ENCODE data around the gene PICALM. TPM values are rescaled to one million over a fixed set of nuclear protein-coding genes. Genes with fewer than 3 reads are reported as not detected.

PICALM gene, protein sequence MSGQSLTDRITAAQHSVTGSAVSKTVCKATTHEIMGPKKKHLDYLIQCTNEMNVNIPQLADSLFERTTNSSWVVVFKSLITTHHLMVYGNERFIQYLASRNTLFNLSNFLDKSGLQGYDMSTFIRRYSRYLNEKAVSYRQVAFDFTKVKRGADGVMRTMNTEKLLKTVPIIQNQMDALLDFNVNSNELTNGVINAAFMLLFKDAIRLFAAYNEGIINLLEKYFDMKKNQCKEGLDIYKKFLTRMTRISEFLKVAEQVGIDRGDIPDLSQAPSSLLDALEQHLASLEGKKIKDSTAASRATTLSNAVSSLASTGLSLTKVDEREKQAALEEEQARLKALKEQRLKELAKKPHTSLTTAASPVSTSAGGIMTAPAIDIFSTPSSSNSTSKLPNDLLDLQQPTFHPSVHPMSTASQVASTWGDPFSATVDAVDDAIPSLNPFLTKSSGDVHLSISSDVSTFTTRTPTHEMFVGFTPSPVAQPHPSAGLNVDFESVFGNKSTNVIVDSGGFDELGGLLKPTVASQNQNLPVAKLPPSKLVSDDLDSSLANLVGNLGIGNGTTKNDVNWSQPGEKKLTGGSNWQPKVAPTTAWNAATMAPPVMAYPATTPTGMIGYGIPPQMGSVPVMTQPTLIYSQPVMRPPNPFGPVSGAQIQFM
- 100 to 1,000 TPM in 3 of 4 donors, 10 to 100 TPM in 1; 88.8 to 155 (median 116) TPM for polyA plus RNA-seq
- long read RNA-seq, donor 1, transcript PICALM-205 (3 exons, 738 nt) = minor isoform, 9 of 22 reads
- long read RNA-seq, donor 1, transcript PICALM-219 (20 exons, 3,474 nt) = major isoform, 12 of 22 reads
- long read RNA-seq, donor 1, partial matches to known transcripts = 0 of 22 reads
- long read RNA-seq, donor 1, other reads (novel, unspliced or antisense) = 0 of 22 reads
- long read RNA-seq, donor 2, partial matches to known transcripts = 0 of 5 reads
- long read RNA-seq, donor 2, other reads (novel, unspliced or antisense) = 0 of 5 reads
- long read RNA-seq, donor 3, transcript PICALM-205 (3 exons, 738 nt) = major isoform, 6 of 18 reads
- long read RNA-seq, donor 3, partial matches to known transcripts = 10 of 18 reads
- long read RNA-seq, donor 3, other reads (novel, unspliced or antisense) = 0 of 18 reads
- long read RNA-seq, donor 4, partial matches to known transcripts = 0 of 1 reads
- long read RNA-seq, donor 4, other reads (novel, unspliced or antisense) = 0 of 1 reads
- long read RNA-seq, donor 5, partial matches to known transcripts = 5 of 6 reads
- long read RNA-seq, donor 5, other reads (novel, unspliced or antisense) = 0 of 6 reads
- long read RNA-seq, donor 6, transcript PICALM-205 (3 exons, 738 nt) = major isoform, 9 of 20 reads
- long read RNA-seq, donor 6, transcript PICALM-219 (20 exons, 3,474 nt) = minor isoform, 5 of 20 reads
- long read RNA-seq, donor 6, partial matches to known transcripts = 5 of 20 reads
- long read RNA-seq, donor 6, other reads (novel, unspliced or antisense) = 0 of 20 reads
- long read RNA-seq, donor 7 = 0 reads
- long read RNA-seq, donor 8, partial matches to known transcripts = 0 of 2 reads
- long read RNA-seq, donor 8, other reads (novel, unspliced or antisense) = 0 of 2 reads
- long read RNA-seq, donor 9, partial matches to known transcripts = 0 of 4 reads
- long read RNA-seq, donor 9, other reads (novel, unspliced or antisense) = 0 of 4 reads
- long read RNA-seq, donor 10, transcript PICALM-205 (3 exons, 738 nt) = major isoform, 14 of 18 reads
- long read RNA-seq, donor 10, partial matches to known transcripts = 0 of 18 reads
- long read RNA-seq, donor 10, other reads (novel, unspliced or antisense) = 0 of 18 reads

DNA sequence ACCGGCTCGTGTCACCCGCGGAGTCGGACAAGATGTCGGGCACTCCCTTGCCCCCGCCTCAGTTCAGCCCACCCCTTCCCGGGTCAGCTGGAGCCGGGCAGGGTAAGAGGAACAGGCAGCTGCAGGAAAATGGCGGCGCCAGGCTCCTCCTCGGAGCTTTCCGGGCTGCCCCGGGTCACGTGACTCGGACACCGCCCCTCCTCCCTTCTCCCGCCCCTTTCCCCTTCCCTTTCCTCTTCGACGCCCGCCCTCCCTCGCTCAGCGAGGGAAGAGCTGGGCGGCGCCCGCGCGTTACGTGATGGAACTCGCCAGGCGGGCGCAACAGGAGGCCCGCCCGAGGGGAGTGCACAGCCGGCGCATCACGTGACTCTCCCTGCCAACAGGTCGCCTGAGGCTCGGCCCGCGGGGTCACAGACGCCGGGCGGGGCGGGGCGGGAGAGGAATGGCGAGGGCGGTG lies at the start of gene PICALM:
Gene PICALM (minus strand): TSS at position 134 of the 457 bp plus-strand sequence. CDS start 304 bp downstream, outside the sequence.
- peaks cover 0 to 20% (median 0%) of the 10 kb centered on the region in 3 donors for H3K4me1 ChIP-seq (ENCODE audit: control insufficient read depth in 3 of 3, insufficient read depth in 2 of 3, low read depth in 1 of 3, low read length in 2 of 3)
- H3K9me3 ChIP-seq (ENCODE audit: control insufficient read depth in 2 of 2, insufficient read depth in 1 of 2, low read depth in 1 of 2, low read length in 1 of 2) = no peaks in the 10 kb centered on the region
- FAIRE-seq = no peak
- H3K27me3 ChIP-seq (ENCODE audit: control insufficient read depth in 3 of 3, insufficient read depth in 3 of 3, low read length in 3 of 3) = no peaks in the 10 kb centered on the region
- WGBS, 3 donors = 0% methylated on average over 18 to 48 of the region's 48 CpGs
- no peaks in the 10 kb centered on the region for H3K36me3 ChIP-seq (ENCODE audit: control insufficient read depth in 3 of 3, insufficient read depth in 2 of 3, low read depth in 1 of 3, low read length in 3 of 3)
- H3K27ac ChIP-seq (ENCODE audit: low read depth in 1 of 3, low read length in 2 of 3) = peak within 1 kb of the TSS; percentile 86 to 99 (median 98)
- peak within 1 kb of the TSS; percentile 98 to 100 (median 98) for H3K4me3 ChIP-seq (ENCODE audit: low read depth in 1 of 3, low read length in 3 of 3)
- peak; percentile 99 to 100 for DNase-seq

DNA sequence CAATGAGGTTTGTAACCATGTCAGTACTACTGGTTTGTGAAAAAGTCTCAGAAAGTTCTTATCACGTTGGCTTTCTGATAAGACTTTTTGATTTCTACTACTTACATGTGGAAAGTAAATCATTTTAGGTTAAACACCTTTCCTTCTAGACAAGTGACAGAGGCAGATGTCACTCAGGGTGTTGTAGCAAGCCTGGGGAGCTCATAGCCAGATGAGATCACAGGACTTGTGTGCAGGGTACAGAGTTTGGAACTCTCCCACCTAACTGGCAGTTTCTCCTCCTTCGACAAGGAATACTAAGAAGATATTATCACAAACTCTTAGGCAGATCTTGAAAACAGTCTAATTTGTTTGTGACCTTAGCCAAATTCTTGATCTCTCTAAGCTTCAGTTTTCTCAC lies 49.4 kb upstream of the PICALM start:
- H3K36me3 ChIP-seq (ENCODE audit: control insufficient read depth in 3 of 3, insufficient read depth in 2 of 3, low read depth in 1 of 3, low read length in 3 of 3) = no peaks in the 10 kb centered on the region
- WGBS, 3 donors = 22 to 57% (median 46%) methylated on average over 2 of the region's 2 CpGs
- H3K27me3 ChIP-seq (ENCODE audit: control insufficient read depth in 3 of 3, insufficient read depth in 3 of 3, low read length in 3 of 3) = no peaks in the 10 kb centered on the region
- FAIRE-seq = no peak
- no peaks in the 10 kb centered on the region for H3K9me3 ChIP-seq (ENCODE audit: control insufficient read depth in 2 of 2, insufficient read depth in 1 of 2, low read depth in 1 of 2, low read length in 1 of 2)
- H3K27ac ChIP-seq (ENCODE audit: low read depth in 1 of 3, low read length in 2 of 3) = no peak overlapping the region
- H3K4me3 ChIP-seq (ENCODE audit: low read depth in 1 of 3, low read length in 3 of 3) = no peak overlapping the region
- H3K4me1 ChIP-seq (ENCODE audit: control insufficient read depth in 3 of 3, insufficient read depth in 2 of 3, low read depth in 1 of 3, low read length in 2 of 3) = peaks cover 3 to 12% (median 5%) of the 10 kb centered on the region in 3 donors
- peak in 1 of 2 donors; percentile 31 for DNase-seq

DNA sequence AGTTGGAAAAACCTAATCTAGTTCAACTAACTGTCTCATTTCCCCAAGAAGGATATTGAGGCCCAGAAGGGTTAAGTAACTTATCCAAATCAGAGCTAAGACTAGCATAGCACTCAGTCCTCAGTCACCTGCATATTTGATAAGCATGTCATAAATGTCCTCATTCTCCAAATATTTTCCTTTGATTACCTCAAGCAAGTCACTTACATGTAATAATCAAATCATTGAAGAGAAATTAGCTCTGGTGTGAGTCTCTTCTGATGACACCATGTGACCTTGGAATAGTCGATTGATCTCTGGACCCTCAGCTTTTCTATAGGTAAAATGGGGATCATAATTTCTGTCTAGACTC lies 48.8 kb upstream of the PICALM start:
- H3K27ac ChIP-seq (ENCODE audit: low read depth in 1 of 3, low read length in 2 of 3) = no peak overlapping the region
- no peaks in the 10 kb centered on the region for H3K36me3 ChIP-seq (ENCODE audit: control insufficient read depth in 3 of 3, insufficient read depth in 2 of 3, low read depth in 1 of 3, low read length in 3 of 3)
- peaks cover 3 to 12% (median 5%) of the 10 kb centered on the region in 3 donors for H3K4me1 ChIP-seq (ENCODE audit: control insufficient read depth in 3 of 3, insufficient read depth in 2 of 3, low read depth in 1 of 3, low read length in 2 of 3)
- WGBS, 3 donors = 24 to 69% (median 57%) methylated on average over 1 of the region's 1 CpG
- FAIRE-seq (no peak), DNase-seq (peak; percentile 38 to 46)
- H3K27me3 ChIP-seq (ENCODE audit: control insufficient read depth in 3 of 3, insufficient read depth in 3 of 3, low read length in 3 of 3) = no peaks in the 10 kb centered on the region
- H3K4me3 ChIP-seq (ENCODE audit: low read depth in 1 of 3, low read length in 3 of 3) = no peak overlapping the region
- H3K9me3 ChIP-seq (ENCODE audit: control insufficient read depth in 2 of 2, insufficient read depth in 1 of 2, low read depth in 1 of 2, low read length in 1 of 2) = no peaks in the 10 kb centered on the region

DNA sequence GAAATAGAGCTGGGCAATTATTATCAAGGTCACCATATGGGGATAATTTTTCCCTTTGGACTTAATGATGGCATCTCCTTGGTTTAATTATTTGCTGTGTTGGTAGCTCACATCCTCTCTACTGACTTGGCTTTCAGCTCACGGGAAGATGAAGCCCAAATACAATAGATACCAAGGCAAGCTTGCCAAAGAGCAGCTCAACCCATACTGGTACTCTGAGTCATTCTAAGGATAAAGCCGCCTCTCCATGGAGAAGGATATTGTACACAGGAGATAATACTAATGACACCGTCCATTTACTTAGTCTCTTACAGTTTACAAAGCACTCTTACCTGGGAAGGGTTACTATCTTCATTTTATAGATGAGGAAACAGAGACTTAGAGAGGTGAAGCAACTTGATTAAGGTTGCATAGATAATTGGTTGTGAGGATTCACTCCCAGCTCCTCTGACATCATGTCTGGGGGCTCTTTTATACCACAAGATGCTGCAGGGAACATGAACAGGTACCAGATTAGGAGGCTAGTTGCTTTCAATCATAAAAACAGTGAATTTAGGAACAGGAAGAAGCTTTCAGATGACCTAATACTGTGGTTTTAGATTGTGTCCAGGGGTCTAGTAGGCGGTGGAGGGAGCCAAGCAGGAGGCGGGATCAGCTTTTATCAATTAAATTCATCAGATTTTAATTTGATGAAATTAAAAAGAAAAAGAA lies 48.3 kb upstream of the PICALM start:
- no peaks in the 10 kb centered on the region for H3K27me3 ChIP-seq (ENCODE audit: control insufficient read depth in 3 of 3, insufficient read depth in 3 of 3, low read length in 3 of 3)
- DNase-seq = peak; percentile 25 to 37
- H3K27ac ChIP-seq (ENCODE audit: low read depth in 1 of 3, low read length in 2 of 3) = no peak overlapping the region
- no peaks in the 10 kb centered on the region for H3K9me3 ChIP-seq (ENCODE audit: control insufficient read depth in 2 of 2, insufficient read depth in 1 of 2, low read depth in 1 of 2, low read length in 1 of 2)
- no peaks in the 10 kb centered on the region for H3K36me3 ChIP-seq (ENCODE audit: control insufficient read depth in 3 of 3, insufficient read depth in 2 of 3, low read depth in 1 of 3, low read length in 3 of 3)
- H3K4me3 ChIP-seq (ENCODE audit: low read depth in 1 of 3, low read length in 3 of 3) = no peak overlapping the region
- no peak for FAIRE-seq
- peaks cover 3 to 12% (median 5%) of the 10 kb centered on the region in 3 donors for H3K4me1 ChIP-seq (ENCODE audit: control insufficient read depth in 3 of 3, insufficient read depth in 2 of 3, low read depth in 1 of 3, low read length in 2 of 3)
- 59 to 88% (median 67%) methylated on average over 5 of the region's 5 CpGs for WGBS, 3 donors

DNA sequence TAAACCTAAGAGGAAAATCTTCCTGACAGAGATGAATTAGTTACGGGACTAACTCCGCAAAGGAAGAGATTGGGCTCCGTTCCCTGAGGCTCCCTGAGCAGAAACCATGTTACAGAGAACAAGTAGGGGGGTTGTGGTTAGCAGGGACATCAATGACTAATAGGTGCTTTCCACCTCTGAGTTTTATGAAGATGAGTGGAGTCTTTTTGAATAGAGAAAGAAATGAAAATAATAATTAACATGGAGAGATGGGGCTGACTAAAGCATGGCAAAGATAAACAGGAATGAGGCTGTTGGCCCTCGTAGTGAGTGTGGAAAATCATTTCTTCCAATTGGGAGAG lies 47.5 kb upstream of the PICALM start:
- DNase-seq (no peak), FAIRE-seq (no peak)
- H3K36me3 ChIP-seq (ENCODE audit: control insufficient read depth in 3 of 3, insufficient read depth in 2 of 3, low read depth in 1 of 3, low read length in 3 of 3) = no peaks in the 10 kb centered on the region
- no peaks in the 10 kb centered on the region for H3K27me3 ChIP-seq (ENCODE audit: control insufficient read depth in 3 of 3, insufficient read depth in 3 of 3, low read length in 3 of 3)
- no peaks in the 10 kb centered on the region for H3K9me3 ChIP-seq (ENCODE audit: control insufficient read depth in 2 of 2, insufficient read depth in 1 of 2, low read depth in 1 of 2, low read length in 1 of 2)
- no peak overlapping the region for H3K27ac ChIP-seq (ENCODE audit: low read depth in 1 of 3, low read length in 2 of 3)
- peaks cover 3 to 9% (median 5%) of the 10 kb centered on the region in 3 donors for H3K4me1 ChIP-seq (ENCODE audit: control insufficient read depth in 3 of 3, insufficient read depth in 2 of 3, low read depth in 1 of 3, low read length in 2 of 3)
- no peak overlapping the region for H3K4me3 ChIP-seq (ENCODE audit: low read depth in 1 of 3, low read length in 3 of 3)
- whole genome bisulfite sequencing, 3 donors = 62 to 80% (median 68%) methylated on average over 4 of the region's 4 CpGs

DNA sequence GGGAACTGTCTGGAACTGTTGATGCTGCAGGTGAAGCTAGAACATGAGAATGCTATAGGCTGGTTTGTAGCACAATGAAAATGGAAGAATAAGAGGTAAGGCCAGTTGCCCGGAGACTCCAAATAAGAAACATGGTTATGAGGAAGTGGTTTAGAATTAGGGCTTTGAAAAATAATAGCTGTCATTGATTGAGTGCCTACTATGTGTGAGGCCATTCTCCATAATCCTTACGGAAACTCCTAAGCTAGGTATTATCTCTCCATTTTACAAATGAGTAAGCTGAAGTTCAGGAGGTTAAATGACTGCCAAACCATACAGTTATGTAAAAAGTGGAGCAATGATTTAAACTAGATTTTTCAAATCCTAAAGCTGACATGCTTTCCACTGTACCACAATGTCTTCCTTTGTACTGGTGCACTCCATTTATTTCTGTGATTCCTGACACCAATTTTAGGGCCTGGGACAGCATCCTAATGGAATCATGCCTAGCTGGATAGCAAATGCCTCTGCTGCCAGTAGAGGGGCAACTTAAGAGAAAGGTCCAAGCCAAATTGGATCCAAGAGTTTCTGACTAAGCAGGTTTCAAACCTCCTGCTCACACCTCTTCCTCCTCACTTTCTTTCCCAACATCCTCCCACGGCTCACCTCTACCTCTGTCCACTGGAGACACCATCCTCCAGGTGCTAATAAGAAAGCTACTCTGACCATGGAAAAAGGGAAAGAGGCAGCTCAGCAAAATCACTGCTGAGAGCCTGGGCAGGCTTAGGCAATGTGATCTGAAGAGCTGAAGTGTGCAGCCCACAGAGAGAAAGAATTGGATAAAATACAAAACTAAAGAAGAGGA lies 46.9 kb upstream of the PICALM start:
- DNase-seq (no peak), FAIRE-seq (no peak)
- Histone ChIP-seq H3K9me3 (ENCODE audit: control insufficient read depth in 2 of 2, insufficient read depth in 1 of 2, low read depth in 1 of 2, low read length in 1 of 2) (no peaks in the 10 kb centered on the region), H3K4me3 (ENCODE audit: low read depth in 1 of 3, low read length in 3 of 3) (no peak overlapping the region), H3K27me3 (ENCODE audit: control insufficient read depth in 3 of 3, insufficient read depth in 3 of 3, low read length in 3 of 3) (no peaks in the 10 kb centered on the region), H3K27ac (ENCODE audit: low read depth in 1 of 3, low read length in 2 of 3) (no peak overlapping the region), H3K36me3 (ENCODE audit: control insufficient read depth in 3 of 3, insufficient read depth in 2 of 3, low read depth in 1 of 3, low read length in 3 of 3) (no peaks in the 10 kb centered on the region), H3K4me1 (ENCODE audit: control insufficient read depth in 3 of 3, insufficient read depth in 2 of 3, low read depth in 1 of 3, low read length in 2 of 3) (peaks cover 3 to 6% (median 5%) of the 10 kb centered on the region in 3 donors)
- 78 to 91% (median 83%) methylated on average over 3 of the region's 3 CpGs for WGBS, 3 donors
